Neural cell (in vitro differentiated cells): Measurements from ENCODE around the gene PCDHA11. TPM values are rescaled to one million over a fixed set of nuclear protein-coding genes. Genes with fewer than 3 reads are reported as not detected.
"Not testable (repeated sequence)": the region's sequence is repeated elsewhere in the genome, so short reads cannot be mapped to it uniquely, and the experiment has no call there.

Experiments
- H2AFZ ChIP-seq: fragments of 200-600, 300-800 bp; sonication (generic), shearing (Covaris generic); 2 replicates; pipeline ENCODE4 v1.6.0; 2014; ENCODE audit warnings: low read depth, mild to moderate bottlenecking, antibody characterized with exemption, low read length, moderate library complexity
- H3F3A ChIP-seq: fragments of 200-600 bp; shearing (Covaris generic); 2 replicates; pipeline ENCODE4 v1.6.1; 2016; ENCODE audit warnings: mild to moderate bottlenecking, moderate library complexity, mixed read lengths, antibody characterized with exemption, low read length; ENCODE audit not compliant: insufficient read depth, poor library complexity, severe bottlenecking
- H3K27ac ChIP-seq: fragments of 200-600, 300-800 bp; sonication (generic), shearing (Covaris generic); 2 replicates; pipeline ENCODE4 v1.5.1; 2014; ENCODE audit warnings: mild to moderate bottlenecking, low read length, moderate library complexity
- H3K27me3 ChIP-seq: fragments of 300-800, 200-600 bp; sonication (generic), shearing (Covaris generic); 2 replicates; pipeline ENCODE4 v1.6.0; 2014; ENCODE audit warnings: mild to moderate bottlenecking, low read depth, low read length, moderate library complexity; ENCODE audit not compliant: insufficient read depth
- H3K36me3 ChIP-seq: fragments of 300-800, 200-600 bp; sonication (generic), shearing (Covaris generic); 2 replicates; pipeline ENCODE4 v1.5.1; 2014; ENCODE audit warnings: mild to moderate bottlenecking, antibody characterized with exemption, low read length, moderate library complexity; ENCODE audit not compliant: insufficient read depth
- H3K4me2 ChIP-seq: fragments of 300-800, 200-600 bp; sonication (generic), shearing (Covaris generic); 2 replicates; pipeline ENCODE4 v1.6.0; 2014; ENCODE audit warnings: mild to moderate bottlenecking, low read length
- H3K4me3 ChIP-seq: fragments of 300-800, 200-600 bp; sonication (generic), shearing (Covaris generic); 2 replicates; pipeline ENCODE4 v1.5.1; 2014; ENCODE audit warnings: mild to moderate bottlenecking, low read length, moderate library complexity
- H3K79me2 ChIP-seq: fragments of 200-600 bp; shearing (Covaris generic); replicated peaks from 2 replicates; pipeline ENCODE4 v1.6.0; 2014; ENCODE audit warnings: mild to moderate bottlenecking, low read length, moderate library complexity; ENCODE audit not compliant: insufficient read depth
- H3K9ac ChIP-seq: fragments of 300-800, 200-600 bp; sonication (generic), shearing (Covaris generic); 2 replicates; pipeline ENCODE4 v1.6.1; 2016; ENCODE audit warnings: mild to moderate bottlenecking, low read length, mixed read lengths
- H3K9me2 ChIP-seq: fragments of 200-600 bp; shearing (Covaris generic); 2 replicates; pipeline ENCODE4 v1.6.1; 2016; ENCODE audit warnings: mild to moderate bottlenecking, low read length, mixed read lengths; ENCODE audit not compliant: insufficient read depth
- H3K9me3 ChIP-seq: fragments of 200-600, 300-800 bp; sonication (generic), shearing (Covaris generic); 2 replicates; pipeline ENCODE4 v1.6.1; 2016; ENCODE audit warnings: mild to moderate bottlenecking, mixed run types, low read length, moderate library complexity, mixed read lengths
- H4K20me1 ChIP-seq: fragments of 200-600 bp; shearing (Covaris generic); 2 replicates; pipeline ENCODE4 v1.6.1; 2016; ENCODE audit warnings: mild to moderate bottlenecking, mixed run types; ENCODE audit not compliant: insufficient read depth
- CTCF ChIP-seq: fragments of 450-650 bp; IDR thresholded peaks from 2 replicates; pipeline ENCODE4 v1.5.1; 2014; ENCODE audit warnings: antibody characterized with exemption, mild to moderate bottlenecking, moderate library complexity; ENCODE audit not compliant: poor library complexity, severe bottlenecking
- EP300 ChIP-seq: fragments of 450-650 bp; conservative IDR thresholded peaks from 2 replicates; pipeline ENCODE4 v1.6.1; 2014; ENCODE audit warnings: antibody characterized with exemption, mild to moderate bottlenecking, moderate library complexity; ENCODE audit not compliant: poor library complexity, severe bottlenecking
- EZH2 ChIP-seq: fragments of 200-600, 300-800 bp; shearing (Covaris generic), sonication (generic); IDR thresholded peaks from 2 replicates; pipeline ENCODE4 v1.6.1; 2014; ENCODE audit warnings: antibody characterized with exemption, low read length, borderline replicate concordance, mild to moderate bottlenecking; ENCODE audit not compliant: insufficient read depth, poor library complexity, severe bottlenecking
- MXI1 ChIP-seq: fragments of 450-650 bp; conservative IDR thresholded peaks from 2 replicates; pipeline ENCODE4 v1.6.1; 2014; ENCODE audit warnings: antibody characterized with exemption, mild to moderate bottlenecking; ENCODE audit not compliant: poor library complexity, severe bottlenecking
- POLR2AphosphoS5 ChIP-seq: IDR thresholded peaks from 2 replicates; pipeline ENCODE4 v1.6.1; 2012
- RAD21 ChIP-seq: fragments of 450-650 bp; conservative IDR thresholded peaks from 2 replicates; pipeline ENCODE4 v1.6.1; 2014; ENCODE audit warnings: antibody characterized with exemption, mild to moderate bottlenecking, moderate library complexity
- REST ChIP-seq: IDR thresholded peaks from 2 replicates; pipeline ENCODE4 v1.6.1; 2012; ENCODE audit warnings: borderline replicate concordance
- SMC3 ChIP-seq: fragments of 450-650 bp; conservative IDR thresholded peaks from 2 replicates; pipeline ENCODE4 v1.6.1; 2014; ENCODE audit warnings: antibody characterized with exemption, mild to moderate bottlenecking, moderate library complexity; ENCODE audit not compliant: poor library complexity
- TAF1 ChIP-seq: IDR thresholded peaks from 2 replicates; pipeline ENCODE4 v1.6.1; 2012; ENCODE audit warnings: low read depth
- polyA plus RNA-seq: library from polyadenylated mRNA; depleted of rRNA; stranded (reverse); fragments of >200 nt; gene quantifications from 2 replicates; pipeline ENCODE4 v1.2.3, GENCODE V29; 2014

Gene PCDHA11
- polyA plus RNA-seq, 1 donor from 2014 or later, result 5.3 TPM

DNA sequence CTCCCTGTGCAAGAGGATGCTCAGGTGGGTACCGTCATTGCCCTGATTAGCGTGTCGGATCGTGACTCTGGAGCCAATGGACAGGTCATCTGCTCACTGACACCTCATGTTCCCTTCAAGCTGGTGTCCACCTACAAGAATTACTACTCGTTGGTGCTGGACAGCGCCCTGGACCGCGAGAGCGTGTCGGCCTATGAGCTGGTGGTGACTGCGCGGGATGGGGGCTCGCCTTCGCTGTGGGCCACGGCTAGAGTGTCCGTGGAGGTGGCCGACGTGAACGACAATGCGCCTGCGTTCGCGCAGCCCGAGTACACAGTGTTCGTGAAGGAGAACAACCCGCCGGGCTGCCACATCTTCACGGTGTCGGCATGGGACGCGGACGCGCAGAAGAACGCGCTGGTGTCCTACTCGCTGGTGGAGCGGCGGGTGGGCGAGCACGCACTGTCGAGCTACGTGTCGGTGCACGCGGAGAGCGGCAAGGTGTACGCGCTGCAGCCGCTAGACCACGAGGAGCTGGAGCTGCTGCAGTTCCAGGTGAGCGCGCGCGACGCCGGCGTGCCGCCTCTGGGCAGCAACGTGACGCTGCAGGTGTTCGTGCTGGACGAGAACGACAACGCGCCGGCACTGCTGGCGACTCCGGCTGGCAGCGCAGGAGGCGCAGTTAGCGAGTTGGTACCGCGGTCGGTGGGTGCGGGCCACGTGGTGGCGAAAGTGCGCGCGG lies 7.9 kb downstream of the PCDHA11 start:
- Histone ChIP-seq H3K9me3 (peaks cover 33% of the 10 kb centered on the region), H3K79me2 (peaks cover 70% of the 10 kb centered on the region), H3K36me3 (peaks cover 34% of the 10 kb centered on the region), H3K4me3 (peak overlapping the region; percentile 67)
- H4K20me1 ChIP-seq, H3K9me2 ChIP-seq, H3K9ac ChIP-seq, H2AFZ ChIP-seq, H3K27ac ChIP-seq, H3K27me3 ChIP-seq, H3F3A ChIP-seq, H3K4me2 ChIP-seq: not testable (repeated sequence)

DNA sequence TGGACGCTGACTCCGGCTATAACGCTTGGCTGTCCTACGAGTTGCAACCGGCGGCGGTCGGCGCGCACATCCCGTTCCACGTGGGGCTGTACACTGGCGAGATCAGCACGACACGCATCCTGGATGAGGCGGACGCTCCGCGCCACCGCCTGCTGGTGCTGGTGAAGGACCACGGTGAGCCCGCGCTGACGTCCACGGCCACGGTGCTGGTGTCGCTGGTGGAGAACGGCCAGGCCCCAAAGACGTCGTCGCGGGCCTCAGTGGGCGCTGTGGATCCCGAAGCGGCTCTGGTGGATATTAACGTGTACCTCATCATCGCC lies 8.5 kb downstream of the PCDHA11 start:
- Histone ChIP-seq H3K36me3 (peaks cover 34% of the 10 kb centered on the region), H3K4me3 (peak overlapping the region; percentile 67), H3K4me2 (no peak overlapping the region), H3K79me2 (peaks cover 69% of the 10 kb centered on the region), H3K9me3 (peaks cover 32% of the 10 kb centered on the region), H3K9me2 (no peaks in the 10 kb centered on the region), H3F3A (no peaks in the 10 kb centered on the region), H3K27me3 (no peaks in the 10 kb centered on the region), H2AFZ (no peak overlapping the region), H3K9ac (no peak overlapping the region), H4K20me1 (no peaks in the 10 kb centered on the region), H3K27ac (no peak overlapping the region)
- TF ChIP-seq SMC3 (no peak), EP300 (no peak), RAD21 (no peak), TAF1 (no peak), POLR2AphosphoS5 (no peak)

DNA sequence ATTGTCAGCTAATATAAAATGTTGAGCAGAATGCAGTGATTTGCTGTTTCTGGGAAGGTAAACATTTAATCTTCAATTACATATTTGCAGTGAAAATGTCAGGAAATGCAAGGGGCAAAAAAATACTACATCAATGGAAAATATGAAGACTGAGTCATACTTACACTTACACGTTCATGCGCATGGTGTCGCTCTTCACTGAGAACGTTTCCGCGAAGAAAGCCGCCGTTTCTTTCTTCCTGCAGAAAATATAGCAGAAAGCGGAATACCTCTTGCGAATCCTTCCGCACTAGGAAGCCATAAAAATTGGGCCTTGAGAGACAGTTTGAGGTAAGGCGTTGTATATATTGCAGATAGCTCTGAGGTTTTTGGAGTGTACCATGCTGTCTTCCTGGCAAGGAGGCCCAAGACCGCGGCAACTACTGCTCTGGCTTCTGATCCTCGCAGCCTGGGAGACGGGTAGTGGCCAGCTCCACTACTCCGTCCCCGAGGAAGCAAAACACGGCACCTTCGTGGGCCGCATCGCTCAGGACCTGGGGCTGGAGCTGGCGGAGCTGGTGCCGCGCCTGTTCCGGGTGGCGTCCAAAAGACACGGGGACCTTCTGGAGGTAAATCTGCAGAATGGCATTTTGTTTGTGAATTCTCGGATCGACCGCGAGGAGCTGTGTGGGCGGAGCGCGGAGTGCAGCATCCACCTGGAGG lies 13.3 kb downstream of the PCDHA11 start, which contains the start of gene PCDHA13:
Gene PCDHA13 (plus strand): TSS at position 236 of the 702 bp plus-strand sequence. CDS start 145 bp downstream, at position 381.
- no peak within 1 kb of the TSS for H3K4me2 ChIP-seq
- H3K27ac ChIP-seq, result no peak within 1 kb of the TSS
- no peaks in the 10 kb centered on the region for H3F3A ChIP-seq
- no peak within 1 kb of the TSS for H2AFZ ChIP-seq
- peaks cover 41% of the 10 kb centered on the region for H3K79me2 ChIP-seq
- no peaks in the 10 kb centered on the region for H3K9me2 ChIP-seq
- H3K36me3 ChIP-seq, result peaks cover 47% of the 10 kb centered on the region
- H3K27me3 ChIP-seq, result no peaks in the 10 kb centered on the region
- H4K20me1 ChIP-seq, result no peaks in the 10 kb centered on the region
- peak within 1 kb of the TSS; percentile 28 for H3K4me3 ChIP-seq
- peaks cover 44% of the 10 kb centered on the region for H3K9me3 ChIP-seq
- no peak within 1 kb of the TSS for H3K9ac ChIP-seq
- TF ChIP-seq TAF1, result no peak
- no peak for TF ChIP-seq EP300
- TF ChIP-seq POLR2AphosphoS5, result no peak
- TF ChIP-seq SMC3, result no peak
- TF ChIP-seq EZH2, result no peak
- no peak for TF ChIP-seq RAD21
- TF ChIP-seq CTCF, result no peak
- TF ChIP-seq MXI1, result no peak
- TF ChIP-seq REST, result no peak
